ENCODE results near the gene PPP1R9B.

Gene PPP1R9B

GRCh38 chr17:50169121-50169764, 18.8 kb upstream of the PPP1R9B start:
- Histone ChIP-seq H3K36me3 (ENCODE audit: insufficient read depth, low read length) (no peaks in the 10 kb centered on the region), H3K27me3 (ENCODE audit: control insufficient read depth, insufficient read depth, low read length) (no peaks in the 10 kb centered on the region), H3K9me3 (replicated peaks; ENCODE audit: low read length) (no peaks in the 10 kb centered on the region), H3K4me1 (ENCODE audit: control insufficient read depth, insufficient read depth, low read length) (peaks cover 40% of the 10 kb centered on the region), H3K4me3 (ENCODE audit: low read length) (no peak overlapping the region), H3K9ac (ENCODE audit: low read depth, low read length) (no peak overlapping the region), H3K4me2 (ENCODE audit: low read length) (peak overlapping the region; percentile 10)

GRCh38 chr17:50168319-50168718, 17.8 kb upstream of the PPP1R9B start:
- no peaks in the 10 kb centered on the region for H3K27me3 ChIP-seq (ENCODE audit: control insufficient read depth, insufficient read depth, low read length)
- no peak overlapping the region for H3K4me3 ChIP-seq (ENCODE audit: low read length)
- H3K36me3 ChIP-seq (ENCODE audit: insufficient read depth, low read length): no peaks in the 10 kb centered on the region
- H3K9ac ChIP-seq (ENCODE audit: low read depth, low read length): no peak overlapping the region
- no peaks in the 10 kb centered on the region for H3K9me3 ChIP-seq (replicated peaks; ENCODE audit: low read length)
- H3K4me2 ChIP-seq (ENCODE audit: low read length): no peak overlapping the region
- H3K4me1 ChIP-seq (ENCODE audit: control insufficient read depth, insufficient read depth, low read length): peaks cover 31% of the 10 kb centered on the region

- Histone ChIP-seq H3K9ac (ENCODE audit: low read depth, low read length) (peak overlapping the region; percentile 58), H3K4me2 (ENCODE audit: low read length) (peak overlapping the region; percentile 68), H3K36me3 (ENCODE audit: insufficient read depth, low read length) (no peaks in the 10 kb centered on the region), H3K4me1 (ENCODE audit: control insufficient read depth, insufficient read depth, low read length) (peaks cover 25% of the 10 kb centered on the region), H3K27me3 (ENCODE audit: control insufficient read depth, insufficient read depth, low read length) (no peaks in the 10 kb centered on the region), H3K4me3 (ENCODE audit: low read length) (peak overlapping the region; percentile 53), H3K9me3 (replicated peaks; ENCODE audit: low read length) (no peaks in the 10 kb centered on the region)
Measured at GRCh38 chr17:50167371-50167770, 16.9 kb upstream of the PPP1R9B start.

- no peaks in the 10 kb centered on the region for H3K27me3 ChIP-seq (ENCODE audit: control insufficient read depth, insufficient read depth, low read length)
- H3K4me2 ChIP-seq (ENCODE audit: low read length): peak overlapping the region; percentile 81
- H3K4me1 ChIP-seq (ENCODE audit: control insufficient read depth, insufficient read depth, low read length): peaks cover 29% of the 10 kb centered on the region
- H3K4me3 ChIP-seq (ENCODE audit: low read length): peak overlapping the region; percentile 76
- H3K36me3 ChIP-seq (ENCODE audit: insufficient read depth, low read length): no peaks in the 10 kb centered on the region
- no peaks in the 10 kb centered on the region for H3K9me3 ChIP-seq (replicated peaks; ENCODE audit: low read length)
- H3K9ac ChIP-seq (ENCODE audit: low read depth, low read length): peak overlapping the region; percentile 92
Measured at GRCh38 chr17:50166518-50167181, 16.2 kb upstream of the PPP1R9B start.

GRCh38 chr17:50165867-50166517, 15.5 kb upstream of the PPP1R9B start, which contains the start of gene SGCA:
TSS of gene SGCA (plus strand) at chr17:50166005. CDS start at chr17:50166041, 36 bp downstream.
- Histone ChIP-seq H3K9ac (ENCODE audit: low read depth, low read length) (peak within 1 kb of the TSS; percentile 92), H3K4me1 (ENCODE audit: control insufficient read depth, insufficient read depth, low read length) (peaks cover 33% of the 10 kb centered on the region), H3K27me3 (ENCODE audit: control insufficient read depth, insufficient read depth, low read length) (no peaks in the 10 kb centered on the region), H3K36me3 (ENCODE audit: insufficient read depth, low read length) (no peaks in the 10 kb centered on the region), H3K4me2 (ENCODE audit: low read length) (peak within 1 kb of the TSS; percentile 81), H3K4me3 (ENCODE audit: low read length) (peak within 1 kb of the TSS; percentile 76), H3K9me3 (replicated peaks; ENCODE audit: low read length) (no peaks in the 10 kb centered on the region)

- Histone ChIP-seq H3K36me3 (ENCODE audit: insufficient read depth, low read length) (no peaks in the 10 kb centered on the region), H3K4me1 (ENCODE audit: control insufficient read depth, insufficient read depth, low read length) (peaks cover 37% of the 10 kb centered on the region), H3K9ac (ENCODE audit: low read depth, low read length) (peak overlapping the region; percentile 92)
Measured at GRCh38 chr17:50165466-50165865, 15.0 kb upstream of the PPP1R9B start.

GRCh38 chr17:50165066-50165465, 14.6 kb upstream of the PPP1R9B start:
- Histone ChIP-seq H3K27me3 (ENCODE audit: control insufficient read depth, insufficient read depth, low read length) (no peaks in the 10 kb centered on the region), H3K4me1 (ENCODE audit: control insufficient read depth, insufficient read depth, low read length) (peaks cover 37% of the 10 kb centered on the region), H3K4me3 (ENCODE audit: low read length) (no peak overlapping the region), H3K9ac (ENCODE audit: low read depth, low read length) (no peak overlapping the region), H3K9me3 (replicated peaks; ENCODE audit: low read length) (no peaks in the 10 kb centered on the region), H3K36me3 (ENCODE audit: insufficient read depth, low read length) (no peaks in the 10 kb centered on the region), H3K4me2 (ENCODE audit: low read length) (no peak overlapping the region)

More at GRCh38 chr17:50165466-50165865, 15.0 kb upstream of the PPP1R9B start:
- Histone ChIP-seq H3K27me3 (ENCODE audit: control insufficient read depth, insufficient read depth, low read length) (no peaks in the 10 kb centered on the region), H3K4me2 (ENCODE audit: low read length) (peak overlapping the region; percentile 81), H3K4me3 (ENCODE audit: low read length) (peak overlapping the region; percentile 76), H3K9me3 (replicated peaks; ENCODE audit: low read length) (no peaks in the 10 kb centered on the region)

GRCh38 chr17:50164697-50164988, 14.2 kb upstream of the PPP1R9B start:
- H3K36me3 ChIP-seq (ENCODE audit: insufficient read depth, low read length): no peaks in the 10 kb centered on the region
- H3K27me3 ChIP-seq (ENCODE audit: control insufficient read depth, insufficient read depth, low read length): no peaks in the 10 kb centered on the region
- H3K4me3 ChIP-seq (ENCODE audit: low read length): no peak overlapping the region
- H3K4me1 ChIP-seq (ENCODE audit: control insufficient read depth, insufficient read depth, low read length): peaks cover 37% of the 10 kb centered on the region
- no peaks in the 10 kb centered on the region for H3K9me3 ChIP-seq (replicated peaks; ENCODE audit: low read length)
- no peak overlapping the region for H3K9ac ChIP-seq (ENCODE audit: low read depth, low read length)
- no peak overlapping the region for H3K4me2 ChIP-seq (ENCODE audit: low read length)

GRCh38 chr17:50163843-50164696, 13.6 kb upstream of the PPP1R9B start:
- Histone ChIP-seq H3K27me3 (ENCODE audit: control insufficient read depth, insufficient read depth, low read length) (no peaks in the 10 kb centered on the region), H3K36me3 (ENCODE audit: insufficient read depth, low read length) (no peaks in the 10 kb centered on the region), H3K9me3 (replicated peaks; ENCODE audit: low read length) (no peaks in the 10 kb centered on the region), H3K9ac (ENCODE audit: low read depth, low read length) (no peak overlapping the region), H3K4me2 (ENCODE audit: low read length) (no peak overlapping the region), H3K4me1 (ENCODE audit: control insufficient read depth, insufficient read depth, low read length) (peaks cover 35% of the 10 kb centered on the region), H3K4me3 (ENCODE audit: low read length) (no peak overlapping the region)

GRCh38 chr17:50162466-50163254, 12.2 kb upstream of the PPP1R9B start:
- no peak overlapping the region for H3K9ac ChIP-seq (ENCODE audit: low read depth, low read length)
- H3K9me3 ChIP-seq (replicated peaks; ENCODE audit: low read length): no peaks in the 10 kb centered on the region
- H3K4me3 ChIP-seq (ENCODE audit: low read length): no peak overlapping the region
- no peaks in the 10 kb centered on the region for H3K36me3 ChIP-seq (ENCODE audit: insufficient read depth, low read length)
- peaks cover 27% of the 10 kb centered on the region for H3K4me1 ChIP-seq (ENCODE audit: control insufficient read depth, insufficient read depth, low read length)
- no peaks in the 10 kb centered on the region for H3K27me3 ChIP-seq (ENCODE audit: control insufficient read depth, insufficient read depth, low read length)
- no peak overlapping the region for H3K4me2 ChIP-seq (ENCODE audit: low read length)
